T follicular helper cell (primary cell): ENCODE data around the gene PPP2R5C.
"Not testable (repeated sequence)": the region's sequence is repeated elsewhere in the genome, so short reads cannot be mapped to it uniquely, and the experiment has no call there.

Source experiments
- DNase-seq: peaks from one replicate; pipeline ENCODE4 v3.0.0-alpha.2; 2020; ENCODE audit warnings: low read depth

PPP2R5C gene

DNA sequence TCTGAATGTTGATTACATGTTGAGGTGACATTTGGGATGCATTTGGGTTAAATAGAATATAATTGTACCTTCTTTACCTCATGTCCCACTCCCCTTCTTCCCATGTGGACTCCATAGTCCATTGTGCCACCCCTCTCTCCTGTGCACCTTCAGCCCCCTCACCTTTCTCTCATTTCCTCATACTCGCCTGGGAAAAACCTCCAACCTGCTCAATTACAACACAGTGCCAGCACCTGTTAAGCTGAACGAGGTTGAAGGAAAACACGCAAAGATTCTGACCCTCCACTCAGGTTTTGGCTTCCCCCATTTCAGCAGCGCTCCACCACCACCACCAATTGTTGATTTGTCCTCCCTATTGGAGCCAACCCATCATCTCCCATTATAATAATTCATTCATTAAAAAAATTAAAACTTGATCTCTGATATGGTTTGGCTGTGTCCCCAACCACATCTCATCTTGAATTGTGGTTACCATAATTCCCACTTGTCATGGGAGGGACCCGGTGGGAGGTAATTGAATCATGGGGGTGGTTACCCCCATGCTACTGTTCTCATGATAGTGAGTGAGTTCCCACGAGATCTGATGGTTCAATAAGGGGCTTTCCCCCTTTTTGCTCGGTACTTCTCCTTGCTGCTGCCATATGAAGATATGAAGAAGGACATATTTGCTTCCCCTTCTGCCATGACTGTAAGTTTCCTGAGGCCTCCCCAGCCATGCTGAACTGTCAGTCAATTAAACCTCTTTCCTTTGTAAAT is 33.7 kb upstream of the PPP2R5C start:
- DNase-seq = no peak

DNA sequence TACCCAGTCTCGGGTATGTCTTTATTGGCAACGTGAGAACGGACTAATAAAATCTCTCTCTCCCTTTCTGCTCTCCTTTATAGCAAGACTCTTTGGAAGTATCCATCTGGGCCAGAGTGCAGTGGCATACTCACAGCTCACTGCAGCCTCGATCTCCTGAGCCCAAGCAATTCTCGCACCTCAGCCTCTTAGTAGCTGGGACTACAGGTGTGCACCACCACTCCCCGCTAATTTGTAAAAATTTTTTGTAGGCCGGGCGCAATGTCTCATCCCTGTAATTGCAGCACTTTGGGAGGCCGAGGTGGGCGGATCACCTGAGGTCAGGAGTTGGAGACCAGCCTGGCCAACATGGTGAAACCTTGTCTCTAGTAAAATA is 33.2 kb upstream of the PPP2R5C start:
- DNase-seq = no peak

DNA sequence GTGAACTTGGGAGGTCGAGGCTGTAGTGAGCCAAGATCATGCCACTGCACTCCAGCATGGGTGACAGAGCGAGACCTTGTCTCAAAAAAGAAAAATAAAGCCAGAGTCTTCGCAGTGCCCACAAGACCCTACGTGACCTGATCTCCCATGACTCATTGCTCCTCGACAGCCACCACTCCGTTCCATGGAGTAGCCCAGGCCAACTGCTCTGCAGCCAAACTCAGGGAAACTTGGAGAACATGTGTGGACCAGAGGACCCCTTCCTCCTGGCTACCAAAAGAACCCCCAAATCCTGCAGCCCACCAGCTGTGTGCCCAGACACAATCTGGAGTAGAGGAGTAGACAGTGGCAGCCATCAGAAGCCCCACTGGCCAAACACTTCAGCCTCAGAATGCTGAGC is 32.1 kb upstream of the PPP2R5C start:
- no peak for DNase-seq

DNA sequence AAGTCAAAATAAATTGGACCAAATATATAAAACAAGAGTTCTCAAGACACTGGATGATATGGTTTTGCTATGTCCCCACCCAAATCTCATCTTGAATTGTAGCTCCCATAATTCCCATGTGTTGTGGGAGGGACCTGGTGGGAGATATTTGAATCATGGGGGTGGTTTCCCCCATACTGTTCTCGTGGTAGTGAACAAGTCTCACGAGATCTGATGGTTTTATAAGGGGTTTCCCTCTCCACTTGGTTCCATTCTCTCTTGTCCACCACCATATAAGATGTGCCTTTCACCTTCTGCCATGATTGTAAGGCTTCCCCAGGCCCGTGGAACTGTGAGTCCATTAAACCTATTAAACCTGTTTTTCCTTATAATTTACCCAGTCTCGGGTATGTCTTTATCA is 31.4 kb upstream of the PPP2R5C start:
- DNase-seq = not testable (repeated sequence)

DNA sequence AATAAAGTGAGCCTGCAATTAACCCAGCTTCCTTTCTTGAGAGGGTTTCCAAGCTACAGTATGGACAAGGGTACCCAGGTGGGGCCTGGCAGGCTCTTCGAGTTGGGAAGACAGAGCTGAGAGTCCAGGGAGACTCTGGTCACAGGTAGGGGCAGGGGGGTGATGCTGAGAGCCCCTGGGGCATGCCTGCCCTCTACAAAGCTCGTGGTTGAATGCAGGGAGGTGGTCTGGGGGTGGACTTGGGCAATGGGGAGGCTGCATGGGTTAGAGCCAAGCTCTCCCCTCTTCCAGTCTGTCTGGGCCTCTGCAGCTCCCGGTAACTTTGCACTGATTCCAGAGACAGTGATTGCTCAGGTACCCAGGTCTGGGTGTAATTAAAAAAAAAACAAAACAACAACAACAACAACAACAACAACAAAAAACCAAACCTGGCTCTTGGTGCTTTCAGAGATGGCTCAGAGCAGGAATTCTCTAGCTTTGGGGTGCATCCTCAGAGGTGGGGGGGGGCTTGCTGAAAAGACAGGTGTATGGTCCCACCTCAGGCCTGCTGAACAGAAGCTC is 30.8 kb upstream of the PPP2R5C start:
- no peak for DNase-seq

DNA sequence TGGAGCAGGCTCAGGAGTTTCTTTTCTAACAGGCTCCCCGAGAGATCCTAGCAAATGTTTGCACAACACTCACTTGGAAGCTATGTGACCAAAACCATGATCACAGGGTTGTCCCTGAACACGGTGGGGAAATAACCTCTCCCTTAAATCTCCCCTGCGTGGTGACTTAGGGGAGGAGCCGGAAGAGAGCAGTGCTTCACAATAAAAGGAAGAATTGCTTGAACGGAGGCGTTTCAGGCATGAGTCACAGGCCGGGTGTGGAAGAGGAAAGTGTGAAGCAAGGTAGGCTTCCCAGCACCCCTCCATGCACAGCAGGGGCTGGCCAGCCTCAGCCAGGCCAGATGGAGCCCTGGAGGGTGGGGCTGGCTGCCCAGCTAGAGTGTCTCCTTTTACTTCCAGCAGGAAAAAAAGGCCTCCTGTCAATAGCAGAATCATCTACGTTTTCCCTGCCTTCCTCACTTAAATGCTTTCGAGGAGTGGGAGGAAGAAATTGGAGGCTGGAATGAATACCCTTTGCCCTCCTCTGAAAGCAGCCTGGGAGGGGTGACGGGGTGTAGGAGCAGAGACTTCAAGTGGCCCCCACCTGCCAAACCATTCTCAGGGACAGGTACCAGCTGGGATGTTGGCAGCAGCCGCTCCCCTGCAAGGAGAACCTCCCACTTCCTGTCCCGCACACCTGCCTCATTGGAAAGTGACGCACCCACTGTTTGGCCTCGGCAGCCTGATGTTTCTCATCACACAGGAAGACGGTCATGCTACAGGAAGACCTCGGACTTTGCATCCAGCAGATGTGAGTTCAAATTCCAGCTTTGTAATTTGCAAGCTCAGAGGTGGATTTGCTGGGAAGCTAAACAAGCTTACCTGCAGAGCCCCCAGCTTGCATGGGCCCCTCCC is 30.1 kb upstream of the PPP2R5C start:
- peak; percentile 71 for DNase-seq

DNA sequence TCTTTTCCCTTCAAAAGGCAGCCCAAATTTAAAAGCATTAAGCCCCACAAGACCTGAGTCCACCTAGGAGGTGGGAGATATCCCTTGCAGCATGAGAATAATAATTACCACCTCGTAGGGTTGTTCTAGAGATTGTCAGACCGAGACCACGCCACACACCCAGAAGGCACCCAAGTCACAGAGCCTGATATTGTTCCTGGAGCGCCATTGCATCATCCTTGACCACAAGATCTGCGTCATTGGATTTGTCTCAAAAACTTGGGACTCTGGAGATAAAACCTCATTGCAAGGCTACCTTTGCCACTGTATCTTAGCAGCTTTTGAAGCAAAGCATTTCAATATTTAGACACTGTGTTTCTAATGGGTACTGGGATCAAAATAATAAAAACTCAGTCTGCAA is 29.4 kb upstream of the PPP2R5C start:
- no peak for DNase-seq

DNA sequence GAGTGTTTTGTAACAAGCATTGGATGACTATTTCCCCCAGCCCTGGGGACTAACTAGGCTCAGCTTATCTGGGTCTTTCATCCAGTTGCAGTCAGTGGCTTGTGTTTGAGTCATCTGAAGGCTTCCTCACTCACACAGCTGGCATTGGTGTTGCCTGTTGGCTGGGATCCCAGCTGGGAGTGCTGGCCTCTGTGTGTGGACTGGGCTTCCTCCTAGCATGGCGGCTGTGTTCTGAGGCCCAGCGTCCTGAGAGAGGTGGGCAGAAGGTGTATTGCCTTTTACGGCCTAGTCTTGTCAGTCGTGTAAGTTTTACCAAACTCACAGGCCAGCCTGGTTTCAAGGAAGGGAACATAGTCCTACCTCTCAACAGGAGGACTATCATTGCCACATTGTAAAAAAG is 28.3 kb upstream of the PPP2R5C start:
- DNase-seq = no peak

DNA sequence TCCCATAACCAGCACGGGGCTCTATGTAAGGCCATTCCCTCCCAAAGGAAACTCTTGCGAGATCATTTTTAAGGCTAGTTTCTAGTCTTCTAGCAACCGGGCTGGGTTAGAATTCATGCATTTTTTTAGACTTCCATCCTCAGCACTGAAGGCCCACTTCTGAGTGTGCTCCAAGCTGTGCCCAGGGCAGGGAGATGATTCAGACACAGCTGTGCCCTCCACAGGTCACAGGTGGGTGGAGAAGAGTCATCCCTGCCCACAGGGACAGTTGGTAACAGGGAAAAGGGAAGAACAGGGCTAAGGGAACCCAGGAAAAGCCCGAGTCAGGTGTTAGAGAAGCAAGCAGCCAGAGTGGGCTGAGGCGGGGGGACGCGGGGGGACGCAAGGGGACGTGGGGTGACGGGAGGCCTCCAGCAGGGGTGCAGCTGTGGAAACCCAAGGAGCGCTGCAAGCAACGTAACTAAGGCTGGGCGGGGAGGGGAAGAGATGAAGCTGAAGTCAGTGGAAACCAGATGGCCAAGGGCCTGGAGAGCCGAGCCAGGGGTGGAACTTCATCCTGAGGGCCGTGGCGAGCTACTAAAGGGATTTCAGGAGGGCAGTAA is 27.2 kb upstream of the PPP2R5C start:
- no peak for DNase-seq

DNA sequence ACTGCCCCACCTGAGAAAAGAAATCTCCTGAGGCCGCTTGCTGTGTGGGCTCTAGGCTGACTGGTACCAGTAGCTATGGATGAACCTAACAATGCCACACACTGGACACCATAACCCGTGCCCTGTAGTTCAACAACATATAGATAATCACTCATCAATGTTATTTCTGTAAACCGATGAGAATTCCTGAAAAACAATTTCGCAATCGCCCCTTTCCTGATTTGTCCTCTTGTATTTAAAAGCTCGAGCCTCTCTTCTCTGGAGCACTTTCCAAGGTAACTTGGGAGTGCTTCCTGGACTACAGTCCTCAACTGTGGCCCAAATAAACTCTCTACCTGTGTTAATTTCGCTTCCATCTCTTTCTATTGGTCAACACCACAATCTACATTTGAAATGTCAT is 26.1 kb upstream of the PPP2R5C start:
- no peak for DNase-seq

DNA sequence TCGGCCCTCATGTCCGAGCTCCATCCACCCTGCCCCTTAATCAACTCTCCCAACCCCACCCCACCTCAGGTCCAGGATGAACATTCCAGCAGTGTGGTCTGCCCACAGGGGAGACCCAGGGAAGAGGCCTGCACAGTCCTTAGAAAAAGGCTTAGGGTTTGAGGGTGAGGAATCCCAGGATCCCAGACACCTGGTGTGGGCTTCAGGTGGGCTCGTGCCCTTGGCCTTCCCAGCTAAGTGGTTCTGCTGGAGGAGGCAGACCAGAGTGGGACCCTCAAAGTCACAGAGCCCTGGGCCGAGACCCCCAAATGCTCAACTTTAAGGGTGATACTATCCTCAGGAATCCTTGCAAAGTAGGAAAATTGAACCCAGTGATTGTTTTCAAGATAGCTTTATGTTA is 25.4 kb upstream of the PPP2R5C start:
- DNase-seq = no peak

DNA sequence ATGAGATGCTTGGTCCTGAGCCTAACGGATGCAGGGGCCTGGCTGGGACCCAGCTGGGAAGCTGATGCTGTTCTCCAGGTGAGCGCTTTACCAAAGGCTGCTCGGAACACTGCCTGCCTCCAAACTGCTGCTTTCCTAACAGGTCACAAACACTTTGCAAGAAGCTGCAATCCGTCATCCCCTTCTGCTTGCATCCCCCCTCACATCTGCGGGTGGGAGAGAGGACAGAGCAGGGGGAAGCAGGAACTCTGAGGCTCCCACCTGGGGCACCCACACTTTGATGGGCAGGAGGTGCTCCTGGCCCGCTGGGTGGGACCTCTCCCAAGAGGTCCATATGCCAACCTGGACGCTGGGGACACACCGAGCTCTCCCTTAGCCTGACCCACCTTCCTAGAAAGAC is 24.9 kb upstream of the PPP2R5C start:
- DNase-seq = no peak

DNA sequence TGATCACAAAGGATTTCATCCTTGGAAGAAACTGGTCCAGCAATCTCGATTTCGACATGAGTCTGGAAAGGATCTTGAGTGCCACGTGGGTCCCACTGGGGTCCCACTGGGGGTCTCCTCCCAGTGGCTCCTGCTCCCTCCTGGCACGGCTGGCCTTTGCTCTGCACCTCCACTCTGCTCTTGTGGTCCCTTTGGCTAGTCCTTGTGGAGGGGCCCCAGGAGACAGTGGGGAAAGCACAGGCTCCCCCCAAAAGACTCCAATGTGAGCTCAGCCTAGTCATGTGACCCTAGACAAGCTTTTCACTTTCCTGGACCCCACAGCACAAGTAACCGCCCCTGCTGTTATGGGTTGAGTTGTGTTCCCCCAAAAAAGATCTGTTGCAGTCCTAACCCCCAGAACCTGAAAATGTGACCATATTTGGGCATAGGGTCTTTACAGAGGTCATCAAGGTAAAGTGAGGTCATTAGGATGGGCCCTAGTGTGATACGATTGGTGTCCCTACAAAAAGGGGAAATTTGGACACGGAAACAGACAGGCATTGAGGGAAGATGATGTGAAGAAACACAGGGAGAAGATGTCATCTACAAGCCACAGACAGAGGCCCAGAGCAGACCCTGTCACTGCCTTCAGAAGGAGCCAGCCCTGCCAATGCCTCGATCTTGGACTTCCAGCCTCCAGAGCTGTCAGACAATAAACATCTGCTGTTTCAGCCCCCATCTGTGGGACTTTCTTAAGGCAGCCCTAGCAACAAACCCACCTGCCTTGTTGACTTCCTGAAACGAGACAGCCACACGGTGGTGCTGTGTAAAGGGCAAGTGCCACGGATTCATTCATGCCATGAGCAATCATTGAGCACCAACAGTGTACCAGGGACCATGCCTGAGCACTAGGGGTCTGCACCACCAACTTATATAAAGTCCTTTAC is 23.8 kb upstream of the PPP2R5C start:
- no peak for DNase-seq

DNA sequence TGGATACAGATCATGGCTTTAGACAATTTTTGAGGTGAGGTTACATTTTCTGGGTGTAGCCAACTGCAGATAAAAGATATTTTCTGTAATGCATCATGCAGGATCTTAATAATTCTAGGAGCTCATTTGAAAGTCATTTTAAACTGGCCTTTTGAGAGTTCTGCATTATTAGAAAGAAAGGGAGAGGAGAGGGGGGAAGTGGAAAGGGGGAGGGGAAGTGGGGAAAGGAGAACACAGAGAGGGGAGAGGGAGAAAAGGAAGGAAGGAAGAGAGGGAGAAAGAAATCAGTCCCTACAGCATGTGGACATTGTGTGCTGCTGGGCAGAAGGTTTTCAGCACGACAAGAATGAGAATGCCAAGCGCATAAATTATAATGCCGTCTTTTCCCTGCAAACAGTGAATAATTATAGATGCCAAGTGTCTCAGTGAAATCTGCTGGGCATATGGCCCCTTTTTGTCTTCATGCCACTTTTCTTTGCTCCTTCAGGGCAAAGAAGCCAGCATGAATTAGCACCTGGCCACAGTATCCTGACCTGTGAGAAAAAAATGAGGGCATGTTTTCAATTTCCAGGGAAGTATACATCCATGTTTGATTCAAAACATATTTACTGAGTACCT is 22.7 kb upstream of the PPP2R5C start:
- no peak for DNase-seq

DNA sequence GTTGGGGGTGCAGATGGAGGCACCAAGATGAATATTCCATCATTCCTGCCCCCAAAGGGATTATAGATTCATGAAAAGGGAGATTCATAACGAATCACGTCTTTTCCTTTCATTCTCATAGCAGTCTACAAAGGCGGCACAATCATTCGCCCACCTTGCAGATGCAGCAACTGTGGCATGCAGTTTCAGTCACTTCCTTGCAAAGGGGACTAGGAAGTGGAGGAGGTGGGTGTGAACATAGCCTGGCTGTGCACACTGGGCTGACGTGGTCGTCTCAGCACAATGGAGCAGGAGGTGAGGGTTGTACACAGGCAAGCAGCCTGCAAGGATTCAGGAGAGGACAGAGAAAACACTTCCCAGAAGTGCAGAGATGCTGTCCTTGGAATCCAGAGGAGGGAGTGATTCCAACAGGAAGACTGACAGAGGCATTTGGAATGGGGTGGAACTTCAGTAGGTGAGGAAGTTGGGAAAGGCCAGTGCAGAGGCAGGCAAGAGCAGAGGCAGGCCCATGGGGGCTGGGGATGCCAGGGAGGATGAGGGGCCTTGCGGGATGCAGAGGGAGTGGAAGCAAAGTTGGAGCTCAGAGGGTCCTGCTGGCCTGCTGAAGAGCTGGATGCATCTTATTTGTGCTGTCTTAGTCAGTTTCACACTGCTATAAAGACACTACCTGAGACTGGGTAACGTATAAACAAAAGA is 21.9 kb upstream of the PPP2R5C start:
- no peak for DNase-seq

DNA sequence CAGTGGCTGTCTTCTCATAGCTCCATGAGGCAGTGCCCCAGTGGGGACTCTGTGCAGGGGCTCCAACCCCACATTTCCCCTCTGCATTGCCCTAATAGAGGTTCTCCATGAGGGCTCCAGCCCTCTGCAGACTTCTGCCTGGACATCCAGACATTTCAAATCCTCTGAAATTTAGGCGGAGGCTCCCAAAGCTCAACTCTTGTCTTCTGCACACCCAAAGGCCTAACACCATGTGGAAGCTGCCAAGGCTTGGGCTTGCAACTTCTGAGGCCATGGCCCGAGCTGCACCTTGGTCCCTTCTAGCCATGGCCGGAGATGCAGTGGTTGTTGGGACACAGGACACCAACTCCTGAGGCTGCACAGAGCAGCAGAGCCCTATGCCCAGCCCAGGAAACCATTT is 20.5 kb upstream of the PPP2R5C start:
- no peak for DNase-seq

DNA sequence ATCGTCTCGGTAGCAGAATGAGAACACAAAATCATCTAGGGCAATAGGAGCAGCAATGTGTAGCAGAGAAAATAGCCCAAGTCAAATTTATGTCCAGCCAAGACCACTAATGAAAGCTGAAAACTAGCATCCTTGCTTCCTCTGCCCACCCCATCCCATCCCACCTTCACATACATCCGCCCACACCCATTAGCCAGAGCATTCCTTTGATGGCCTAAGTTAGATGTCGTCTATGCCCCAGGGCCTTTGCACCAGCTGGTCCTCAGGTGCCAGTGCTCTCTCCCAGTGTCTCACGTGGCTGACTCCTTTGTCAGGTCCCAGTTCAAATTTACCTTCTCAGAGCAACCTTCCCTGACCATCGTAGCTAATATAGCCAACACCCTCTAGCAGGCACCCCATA is 17.8 kb upstream of the PPP2R5C start:
- DNase-seq = no peak

DNA sequence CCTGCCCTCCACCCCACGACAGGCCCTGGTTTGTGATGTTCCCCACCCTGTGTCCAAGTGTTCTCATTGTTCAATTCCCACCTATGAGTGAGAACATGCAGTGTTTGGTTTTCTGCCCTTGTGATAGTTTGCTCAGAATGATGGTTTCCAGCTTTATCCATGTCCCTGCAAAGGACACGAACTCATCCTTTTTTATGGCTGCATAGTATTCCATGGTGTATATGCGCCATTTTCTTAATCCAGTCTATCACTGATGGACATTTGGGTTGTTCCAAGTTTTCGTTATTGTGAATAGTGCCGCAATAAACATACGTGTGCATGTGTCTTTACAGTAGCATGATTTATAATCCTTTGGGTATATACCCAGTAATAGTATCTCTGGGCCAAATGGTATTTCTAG is 17.1 kb upstream of the PPP2R5C start:
- not testable (repeated sequence) for DNase-seq

DNA sequence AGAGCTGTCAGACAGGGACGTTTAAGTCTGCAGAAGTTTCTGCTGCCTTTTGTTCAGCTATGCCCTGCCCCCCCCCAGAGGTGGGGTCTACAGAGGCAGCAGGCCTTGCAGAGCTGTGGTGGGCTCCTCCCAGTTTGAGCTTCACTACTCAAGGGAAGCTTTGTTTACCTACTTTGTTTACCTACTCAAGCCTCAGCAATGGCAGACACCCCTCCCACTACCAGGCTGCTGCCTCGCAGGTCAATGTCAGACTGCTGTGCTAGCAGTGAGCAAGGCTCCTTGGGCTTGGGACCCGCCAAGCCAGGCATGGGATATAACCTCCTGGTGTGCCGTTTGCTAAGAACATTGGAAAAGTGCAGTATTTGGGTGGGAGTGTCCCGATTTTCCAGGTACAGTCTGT is 11.8 kb upstream of the PPP2R5C start:
- DNase-seq = not testable (repeated sequence)

DNA sequence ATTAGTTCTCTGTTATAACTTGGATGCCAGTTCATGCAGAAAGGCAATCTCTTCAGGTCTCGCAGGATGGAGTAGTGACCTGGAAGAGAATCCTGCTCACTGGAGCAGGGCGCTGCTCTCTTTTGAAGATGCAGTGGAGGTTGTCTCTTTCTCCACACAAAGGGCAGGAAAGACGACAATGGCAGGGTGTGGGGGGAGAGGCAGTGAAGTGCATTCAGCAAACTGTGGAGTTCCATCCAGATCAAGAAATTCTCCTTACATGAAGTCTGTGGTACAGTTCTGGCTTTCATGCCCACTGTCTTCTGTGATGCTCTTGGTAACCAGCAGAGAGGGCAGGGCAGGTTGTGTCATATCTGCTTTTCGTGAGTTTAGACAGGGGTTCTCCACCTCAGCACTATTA is 6.6 kb upstream of the PPP2R5C start:
- DNase-seq = no peak
